HG02938 (cell line): ENCODE measurements around the gene CABCOCO1.
"Not testable (repeated sequence)": the region's sequence is repeated elsewhere in the genome, so short reads cannot be mapped to it uniquely, and the experiment has no call there.

Source experiments
- ATAC-seq: cut with Tn5 transposase; IDR thresholded peaks from one replicate; pipeline ENCODE4 v1.9.1; 2021; ENCODE audit warnings: mild to moderate bottlenecking, moderate library complexity; ENCODE audit not compliant: unreplicated experiment

Gene CABCOCO1

DNA sequence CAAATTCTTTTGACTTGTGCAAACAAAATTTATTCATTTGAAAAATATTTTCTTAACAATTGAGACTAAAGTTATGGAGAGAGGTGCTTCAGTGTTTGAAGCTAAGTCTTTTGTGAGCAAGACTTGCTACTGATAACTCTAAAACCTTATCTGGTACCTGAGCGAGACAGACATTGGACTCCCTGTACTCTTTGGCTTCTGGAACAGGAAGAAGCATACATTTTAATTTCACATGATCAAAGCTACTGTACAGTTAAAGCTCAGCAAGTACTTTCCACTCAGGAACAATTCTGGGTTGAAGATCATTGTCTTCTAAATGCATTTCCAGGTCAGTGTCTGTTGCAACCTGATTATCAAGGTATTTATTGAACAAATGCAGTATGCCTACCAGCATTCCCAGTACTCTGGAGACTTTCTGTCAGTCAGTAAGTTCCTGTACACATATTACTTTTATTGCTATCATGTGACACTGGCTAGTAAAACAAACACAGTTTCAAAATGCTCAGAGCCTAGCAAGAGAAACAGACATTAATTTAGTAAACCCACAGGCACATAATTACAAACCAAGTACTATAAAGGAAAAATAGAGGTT lies 42.4 kb downstream of the CABCOCO1 start:
- no peak for ATAC-seq

DNA sequence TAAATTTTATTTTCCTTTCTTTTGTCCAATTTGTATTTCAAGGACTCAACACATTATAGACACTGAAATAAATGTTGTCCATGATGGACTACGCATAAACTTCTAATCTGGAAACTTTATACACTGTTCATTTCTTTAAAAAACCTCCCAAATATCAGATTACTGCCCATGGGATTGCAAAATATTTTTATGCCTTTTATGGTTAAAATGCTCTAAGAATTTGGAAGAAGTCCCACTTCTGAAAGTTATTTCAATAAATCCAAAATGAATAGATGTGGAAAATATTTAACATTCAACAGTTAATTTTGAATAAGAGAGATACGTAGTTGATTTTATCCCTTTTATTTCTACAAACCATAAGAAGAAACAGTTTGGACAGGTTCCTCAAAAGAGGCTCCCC lies 46.1 kb downstream of the CABCOCO1 start:
- ATAC-seq = no peak

DNA sequence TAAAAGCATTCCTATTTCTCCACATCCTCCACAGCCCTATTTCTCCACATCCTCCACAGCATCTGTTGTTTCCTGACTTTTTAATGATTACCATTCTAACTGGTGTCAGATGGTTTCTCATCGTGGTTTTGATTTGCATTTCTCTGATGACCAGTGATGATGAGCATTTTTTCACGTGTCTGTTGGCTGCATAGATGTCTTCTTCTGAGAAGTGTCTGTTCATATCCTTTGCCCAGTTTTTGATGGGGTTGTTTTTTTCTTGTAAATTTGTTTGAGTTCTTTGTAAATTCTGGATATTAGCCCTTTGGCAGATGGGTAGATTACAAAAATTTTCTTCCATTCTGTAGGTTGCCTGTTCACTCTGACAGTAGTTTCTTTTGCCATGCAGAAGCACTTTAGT lies 49.4 kb downstream of the CABCOCO1 start:
- ATAC-seq = not testable (repeated sequence)

DNA sequence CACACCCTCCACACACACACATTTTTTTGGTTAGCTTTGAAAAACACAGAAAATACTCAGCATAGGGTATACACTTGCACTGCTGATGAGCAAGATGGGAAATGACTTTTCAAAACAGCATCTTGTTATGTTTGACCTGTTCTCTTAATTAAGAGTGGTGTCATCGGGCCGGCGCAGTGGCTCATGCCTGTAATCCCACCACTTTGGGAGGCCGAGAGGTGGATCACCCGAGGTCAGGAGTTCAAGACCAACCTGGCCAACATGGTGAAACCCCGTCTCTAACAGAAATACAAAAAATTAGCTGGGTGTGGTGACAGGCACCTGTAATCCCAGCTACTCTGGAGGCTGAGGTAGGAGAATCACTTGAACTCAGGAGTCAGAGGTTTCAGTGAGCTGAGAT lies 56.7 kb downstream of the CABCOCO1 start:
- ATAC-seq = not testable (repeated sequence)

DNA sequence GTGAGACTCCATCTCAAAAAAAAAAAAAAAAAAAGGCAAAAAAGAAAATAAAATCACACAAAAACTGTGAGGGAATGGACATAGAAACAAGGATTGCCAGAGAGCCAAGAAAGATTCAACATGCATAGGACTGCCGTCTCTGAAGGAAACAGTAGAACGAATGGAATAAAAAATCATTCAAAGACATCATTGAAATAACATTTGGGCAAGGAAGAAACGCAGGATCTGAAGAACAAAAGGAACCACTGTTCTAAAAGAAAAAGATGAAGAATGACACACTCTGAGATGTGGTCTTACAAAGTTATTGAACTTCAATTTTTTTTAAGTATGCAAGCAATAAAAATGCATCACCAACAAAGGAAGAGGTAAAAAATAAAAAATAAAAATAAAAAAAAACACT lies 57.2 kb downstream of the CABCOCO1 start:
- no peak for ATAC-seq

DNA sequence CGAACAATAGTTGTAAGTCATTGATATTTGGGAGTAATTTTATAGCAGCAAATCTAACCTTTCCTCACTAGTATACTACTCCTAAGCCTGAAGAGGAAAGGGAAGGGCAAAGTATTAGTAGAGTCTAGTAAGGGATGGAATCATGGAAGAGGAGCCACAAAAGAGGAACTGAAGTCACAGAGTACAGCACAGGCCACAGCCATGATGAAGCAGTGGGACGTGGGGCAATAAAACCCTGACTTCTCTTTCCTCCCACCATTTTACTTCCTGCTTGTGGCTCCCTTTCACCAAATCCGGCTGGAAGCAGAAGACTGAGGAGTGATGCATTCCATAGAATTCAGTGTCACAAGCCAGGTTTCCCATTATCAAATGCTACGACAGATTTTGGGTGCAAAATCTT lies 58.7 kb downstream of the CABCOCO1 start:
- ATAC-seq = no peak

DNA sequence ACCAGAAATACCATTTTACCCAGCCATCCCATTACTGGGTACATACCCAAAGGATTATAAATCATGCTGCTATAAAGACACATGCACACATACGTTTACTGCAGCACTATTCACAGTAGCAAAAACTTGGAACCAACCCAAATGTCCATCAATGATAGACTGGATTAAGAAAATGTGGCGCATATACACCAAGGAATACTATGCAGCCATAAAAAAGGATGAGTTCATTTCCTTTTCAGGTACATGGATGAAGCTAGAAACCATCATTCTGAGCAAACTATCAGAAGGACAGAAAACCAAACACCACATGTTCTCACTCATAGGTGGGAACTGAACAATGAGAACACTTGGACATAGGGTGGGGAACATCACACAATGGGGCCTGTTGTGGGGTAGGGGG lies 62.5 kb downstream of the CABCOCO1 start:
- not testable (repeated sequence) for ATAC-seq

DNA sequence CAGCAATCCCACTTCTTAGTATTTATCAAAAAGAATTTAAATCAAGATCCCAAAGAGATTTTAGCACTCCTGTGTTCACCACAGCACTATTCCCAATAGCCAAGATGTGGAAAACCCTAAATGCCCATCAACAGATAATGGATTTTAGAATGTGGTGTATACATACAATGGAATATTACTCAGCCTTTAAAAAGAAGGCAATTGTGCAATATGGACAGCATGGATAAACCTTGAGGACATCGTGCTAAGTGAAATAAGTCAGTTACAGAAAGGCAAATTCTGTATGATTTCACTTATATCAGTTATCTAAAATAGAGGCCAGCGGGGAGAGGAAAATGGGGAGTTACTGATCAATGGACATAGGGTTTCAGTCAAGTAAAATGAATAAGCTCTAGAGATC lies 66.9 kb downstream of the CABCOCO1 start:
- ATAC-seq = no peak

DNA sequence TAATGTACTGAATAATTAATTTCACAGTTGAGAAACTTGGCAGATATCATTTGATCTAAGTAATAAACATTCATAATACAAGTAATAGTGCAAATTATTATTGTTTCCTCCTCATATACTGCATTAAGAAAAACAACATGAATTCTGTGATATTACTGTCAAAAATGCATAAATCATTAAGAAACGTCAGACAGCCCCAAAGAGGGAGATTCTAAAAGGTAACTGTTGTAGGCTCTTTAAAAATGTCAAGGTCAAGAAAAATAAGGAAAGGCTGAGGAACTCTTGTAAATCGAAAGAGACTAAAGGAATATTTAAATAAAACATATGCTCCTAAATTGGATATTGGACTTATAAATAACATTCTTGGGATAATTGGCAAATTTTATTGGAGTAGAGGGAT lies 67.9 kb downstream of the CABCOCO1 start:
- no peak for ATAC-seq

DNA sequence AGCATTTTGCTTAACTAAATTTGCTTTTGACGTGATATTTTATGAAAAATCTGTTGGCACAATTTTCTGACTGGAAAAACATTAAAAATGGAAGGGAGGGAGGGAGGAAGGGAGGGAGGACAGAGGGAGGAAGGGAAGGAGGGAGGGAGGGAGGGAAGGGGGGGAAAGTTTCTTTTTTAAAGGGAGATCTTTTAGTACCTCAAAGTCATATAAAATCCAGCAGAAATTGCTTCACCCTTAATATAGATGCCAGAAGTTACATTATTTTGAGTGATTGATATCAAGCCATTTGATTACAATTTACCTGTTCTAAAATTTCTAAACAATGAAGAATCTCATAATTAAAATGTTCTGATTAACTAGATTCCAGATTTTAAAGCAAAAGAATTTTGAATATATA lies 68.9 kb downstream of the CABCOCO1 start:
- no peak for ATAC-seq

DNA sequence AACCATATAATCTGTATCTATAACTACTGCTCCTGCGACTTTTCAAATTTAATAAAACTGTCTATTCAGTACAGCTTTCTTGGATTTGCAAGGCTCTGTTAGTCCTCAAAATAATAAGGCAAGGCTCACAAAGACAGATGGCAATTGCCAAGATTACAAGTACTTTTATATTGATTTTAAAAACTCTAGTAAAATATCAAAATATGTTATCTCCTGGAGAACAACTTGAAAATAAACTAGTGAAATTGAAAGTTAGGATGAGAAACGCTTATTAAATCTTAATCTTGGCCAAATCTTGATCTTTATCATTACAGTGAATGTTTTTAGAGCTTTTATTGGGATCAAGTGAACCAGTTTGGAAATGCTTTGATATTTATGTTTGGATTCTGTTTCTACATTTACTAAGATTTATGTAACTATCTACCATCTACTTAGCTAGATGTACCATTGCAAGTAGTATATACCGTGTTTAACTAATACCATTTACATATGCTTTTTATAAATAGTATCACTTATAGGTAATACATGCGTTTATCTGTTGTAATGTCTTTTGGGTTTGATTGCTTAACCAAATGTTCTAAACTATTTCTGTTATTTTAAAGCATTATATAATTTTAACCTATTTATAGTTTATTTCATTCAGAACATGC lies 70.0 kb downstream of the CABCOCO1 start:
- no peak for ATAC-seq

DNA sequence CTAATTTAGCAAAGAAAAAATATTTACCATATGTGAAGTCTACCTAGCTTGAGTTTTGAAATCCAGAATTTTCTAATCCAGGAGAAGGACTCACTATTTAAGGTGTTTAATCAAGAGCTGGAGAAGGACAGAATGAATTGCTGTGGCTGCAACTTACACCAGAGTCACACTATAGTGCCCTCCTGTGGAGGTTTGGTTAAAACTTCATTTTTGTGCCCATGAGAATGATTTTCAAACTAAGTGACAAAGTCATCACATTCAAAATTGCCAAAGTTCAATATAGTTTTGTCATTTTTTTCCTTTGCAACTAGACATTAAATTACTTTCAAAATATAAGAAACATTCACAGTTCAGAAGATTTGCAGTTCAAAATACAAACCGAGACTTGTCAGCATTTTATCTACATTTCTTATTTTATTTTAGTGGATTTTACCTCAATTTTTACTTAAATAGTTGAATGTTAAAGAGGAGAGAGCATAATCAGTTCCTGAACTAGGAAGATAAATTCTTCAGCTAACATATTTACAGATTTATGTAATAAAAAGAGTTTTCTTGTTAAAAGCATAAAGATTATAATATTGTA lies 70.7 kb downstream of the CABCOCO1 start:
- no peak for ATAC-seq

DNA sequence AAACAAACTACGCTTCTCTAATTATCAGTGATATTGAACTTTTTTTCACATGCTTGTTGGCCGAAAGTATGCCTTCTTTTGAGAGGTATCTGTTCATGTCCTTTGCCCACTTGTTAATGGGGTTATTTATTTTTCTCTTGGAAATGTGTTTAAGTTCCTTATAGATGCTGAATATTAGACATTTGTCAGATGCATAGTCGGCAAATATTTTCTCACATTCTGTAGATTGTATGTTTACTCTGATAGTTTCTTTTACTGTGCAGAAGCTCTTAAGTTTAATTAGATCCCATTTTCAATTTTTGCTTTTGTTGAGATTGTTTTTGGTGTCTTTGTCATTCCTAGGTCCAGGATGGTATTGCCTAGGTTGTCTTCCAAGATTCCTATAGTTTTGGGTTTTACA lies 73.2 kb downstream of the CABCOCO1 start:
- no peak for ATAC-seq

DNA sequence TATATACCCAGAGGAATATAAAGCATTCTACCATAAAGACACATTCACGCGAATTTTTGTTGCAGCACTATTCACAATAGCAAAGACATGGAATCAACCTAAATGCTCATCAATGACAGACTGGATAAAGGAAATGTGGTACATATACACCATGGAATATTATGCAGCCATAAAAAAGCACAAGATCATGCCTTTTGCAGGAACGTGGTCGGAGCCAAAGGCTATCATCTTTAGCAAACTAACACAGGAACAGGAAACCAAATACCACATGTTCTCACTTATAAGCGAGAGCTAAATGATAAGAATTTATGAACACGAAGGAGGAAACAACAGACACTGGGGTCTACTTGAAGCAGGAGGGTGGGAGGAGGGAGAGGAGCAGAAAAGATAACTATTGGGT lies 74.7 kb downstream of the CABCOCO1 start:
- not testable (repeated sequence) for ATAC-seq

DNA sequence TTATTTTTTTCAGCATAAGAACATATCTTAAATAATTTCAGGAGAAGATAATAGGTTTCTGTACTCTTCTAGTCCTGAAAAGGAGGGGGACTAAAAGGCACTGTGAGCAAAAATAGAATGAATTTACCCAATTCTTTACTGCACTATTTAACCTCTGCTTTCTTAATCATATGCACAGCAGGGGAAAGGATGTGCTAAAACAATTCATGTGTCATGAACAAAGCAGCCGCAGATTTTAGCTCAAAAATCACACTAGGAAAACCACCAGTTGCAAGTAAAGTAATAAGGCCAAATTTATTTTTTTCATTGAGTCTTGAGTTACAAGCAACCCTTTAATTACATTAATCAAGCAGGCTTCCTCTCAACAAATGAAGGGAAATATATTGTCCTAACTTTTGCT lies 80.1 kb downstream of the CABCOCO1 start:
- ATAC-seq = no peak

DNA sequence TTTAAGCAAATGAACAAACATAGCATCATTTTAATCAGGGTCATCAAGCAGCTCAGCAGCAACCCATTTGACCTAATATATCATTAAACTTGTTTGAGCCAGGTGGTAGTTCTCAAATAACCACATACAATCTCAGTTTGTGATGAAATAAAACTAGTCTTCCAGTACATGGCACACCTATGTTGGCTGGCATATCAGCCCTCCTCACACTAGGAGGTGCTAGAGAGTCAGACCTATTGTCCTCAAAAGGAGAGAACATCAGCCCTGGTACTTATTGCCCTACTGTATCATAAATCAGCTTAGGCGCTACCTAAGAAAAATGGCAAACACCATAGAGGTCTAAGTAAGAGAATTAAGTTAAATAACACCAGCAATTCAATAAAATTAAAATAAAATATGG lies 81.7 kb downstream of the CABCOCO1 start:
- no peak for ATAC-seq

DNA sequence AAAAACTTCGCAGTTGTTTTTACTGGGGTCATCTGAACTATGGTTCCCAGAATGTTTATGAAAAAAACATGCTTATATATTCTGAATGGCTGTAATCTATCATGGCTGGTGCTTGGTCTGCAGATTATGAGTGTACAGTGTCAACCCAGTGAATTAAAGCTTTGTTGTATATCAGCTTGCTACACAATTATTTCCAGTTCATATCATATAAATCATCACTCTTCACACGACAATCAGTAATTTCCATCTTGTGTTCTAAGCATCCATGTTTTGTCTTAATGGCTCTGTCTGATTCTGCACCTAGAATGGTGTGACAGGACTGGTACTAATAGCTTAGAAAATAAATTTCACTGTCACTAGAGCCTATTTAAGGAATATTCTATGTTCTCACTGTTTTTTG lies 83.6 kb downstream of the CABCOCO1 start:
- no peak for ATAC-seq

DNA sequence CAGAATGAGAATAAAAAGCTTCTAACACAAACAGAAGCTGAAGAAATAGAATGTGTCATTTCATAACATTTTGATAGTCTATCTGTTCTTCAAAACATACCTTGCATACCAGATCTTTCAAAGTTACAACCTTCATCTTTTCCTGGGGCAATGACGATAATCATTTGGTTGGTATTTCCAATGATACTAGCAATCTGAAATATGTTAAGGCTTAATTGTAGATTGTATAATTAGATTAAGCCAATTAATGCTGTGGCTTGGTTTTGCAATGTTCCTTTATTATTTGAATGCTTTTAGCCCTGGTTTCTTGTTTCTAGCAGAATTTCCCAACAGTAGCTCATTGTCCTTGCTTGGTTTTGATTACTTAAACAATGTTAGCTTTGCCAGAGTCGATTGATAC lies 84.6 kb downstream of the CABCOCO1 start:
- no peak for ATAC-seq

DNA sequence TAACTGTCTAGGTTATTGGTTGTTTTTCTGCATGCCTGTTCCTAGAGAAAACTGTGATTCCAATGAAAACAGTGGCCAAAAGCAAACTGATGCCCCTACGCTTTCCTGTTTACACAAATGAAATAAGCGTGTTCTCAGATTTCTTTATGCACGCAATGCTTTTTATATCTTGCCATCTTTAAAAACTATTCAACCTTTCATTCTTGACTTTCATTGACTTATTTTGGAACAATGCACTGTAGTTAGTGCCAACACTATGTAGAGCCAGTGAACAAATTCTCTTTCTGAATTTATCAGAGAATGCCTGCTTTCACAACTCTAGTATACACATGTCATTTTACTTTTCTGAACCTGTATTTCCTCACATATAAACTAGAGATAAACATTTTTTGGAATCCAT lies 86.6 kb downstream of the CABCOCO1 start:
- ATAC-seq = no peak

DNA sequence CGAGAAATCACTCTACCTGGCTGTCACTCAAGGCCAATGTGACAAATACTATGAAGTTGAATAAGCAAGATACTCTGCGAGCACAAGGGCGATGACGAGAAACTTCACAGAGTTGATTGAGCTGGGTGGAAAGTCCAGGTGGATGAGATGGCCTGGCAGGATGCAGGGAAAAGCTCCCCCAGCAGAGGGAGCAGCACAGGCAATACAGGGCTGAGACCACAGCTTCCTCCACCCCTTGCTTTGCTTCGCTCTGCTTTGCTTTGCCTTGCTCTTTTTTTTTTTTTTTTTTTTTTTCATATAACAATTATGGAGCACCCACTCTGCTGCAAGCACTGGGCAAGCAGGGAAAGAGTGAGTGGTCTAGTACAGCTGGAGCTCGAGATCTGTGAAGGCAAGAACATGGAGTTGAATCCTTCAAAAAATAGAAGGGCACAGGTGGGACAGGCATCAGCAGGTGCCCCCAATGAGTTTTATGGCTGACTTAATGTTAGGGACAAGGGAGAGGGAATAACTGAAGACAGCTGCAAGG lies 88.3 kb downstream of the CABCOCO1 start:
- ATAC-seq = peak; percentile 85

DNA sequence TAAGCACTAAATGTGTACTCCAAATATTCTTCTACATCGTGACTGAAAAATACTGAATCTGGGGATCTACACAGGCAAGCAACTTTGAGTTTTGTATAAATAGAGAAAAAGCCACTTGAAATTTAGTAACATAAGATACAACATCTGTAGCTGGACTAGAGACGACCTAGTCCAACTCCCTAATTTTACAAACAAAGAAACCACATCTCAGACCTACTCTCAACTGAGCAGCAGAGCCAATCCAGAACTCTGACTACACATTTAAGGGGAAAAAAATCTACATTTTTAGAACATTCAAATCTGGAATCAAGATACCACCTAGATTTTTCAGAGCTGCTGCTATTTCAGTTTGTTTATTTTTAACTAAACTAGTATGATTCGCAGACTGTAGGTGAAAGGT lies 88.9 kb downstream of the CABCOCO1 start:
- ATAC-seq = no peak
